Cerebellar nuclear complex (tissue), 1 donor: ENCODE results near the gene DNAH6.
"Not testable (repeated sequence)": the region's sequence is repeated elsewhere in the genome, so short reads cannot be mapped to it uniquely, and the experiment has no call there.

ENCODE experiments used
- DNase-seq, 2 experiments: peaks; one replicate each; lab custom pipeline; 2025; lab: John Stamatoyannopoulos, UW

The DNAH6 gene

DNA sequence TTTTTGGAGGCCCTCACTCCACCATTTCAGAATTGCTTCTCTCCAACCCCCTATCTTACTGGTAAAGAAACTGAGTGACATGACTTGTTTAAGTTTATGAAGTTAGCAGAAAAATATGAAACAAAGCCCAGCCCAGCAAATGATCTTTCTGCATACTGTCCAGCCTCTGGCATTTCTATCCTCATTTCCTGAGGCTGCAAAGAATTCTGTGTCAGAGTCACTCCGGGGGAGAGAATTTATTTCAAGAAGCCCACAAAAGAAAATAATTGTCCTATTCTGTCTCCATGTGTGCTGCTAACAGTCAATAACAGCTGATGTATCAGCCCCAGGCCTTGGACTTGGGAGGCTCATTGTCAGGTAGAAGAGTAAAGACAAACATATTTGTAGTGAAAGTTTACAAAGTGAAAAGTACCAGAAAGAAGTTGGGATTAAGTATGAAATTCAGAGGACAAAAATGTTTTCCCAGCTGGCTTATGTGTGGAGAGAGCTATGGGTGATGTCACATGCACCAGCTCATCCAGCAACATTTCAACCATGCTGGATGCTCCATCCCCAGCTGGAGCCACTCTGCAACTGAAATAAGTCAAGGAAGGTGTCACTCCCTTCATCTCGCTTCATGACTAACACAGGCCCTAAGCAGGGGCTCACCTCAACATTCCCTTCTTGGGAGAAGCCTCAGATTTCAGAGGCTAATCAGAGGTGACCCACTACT lies 322.3 kb downstream of the DNAH6 start:
- no peak for DNase-seq

GRCh38 chr2:84839851-84840250 lies 323.6 kb downstream of the DNAH6 start:
- no peak for DNase-seq

GRCh38 chr2:84840306-84840705 lies 324.0 kb downstream of the DNAH6 start:
- DNase-seq: no peak

- no peak for DNase-seq
Measured at GRCh38 chr2:84841577-84841976, 325.3 kb downstream of the DNAH6 start.

DNA sequence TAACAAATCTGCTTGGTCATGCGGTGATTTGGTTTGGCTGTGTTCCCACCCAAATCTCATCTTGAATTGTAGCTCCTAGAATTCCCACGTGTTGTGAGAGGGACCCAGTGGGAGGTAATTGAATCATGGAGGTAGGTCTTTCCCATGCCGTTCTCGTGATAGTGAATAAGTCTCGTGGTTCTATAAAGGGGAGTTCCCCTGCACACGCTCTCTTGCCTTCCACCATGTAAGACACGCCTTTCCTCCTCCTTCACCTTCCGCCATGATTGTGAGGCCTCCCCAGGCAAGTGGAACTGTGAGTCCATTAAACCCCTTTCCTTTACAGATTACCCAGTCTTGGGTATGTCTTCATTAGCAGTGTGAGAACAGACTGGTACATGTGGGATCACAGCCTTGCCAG lies 327.8 kb downstream of the DNAH6 start:
- no peak for DNase-seq

- DNase-seq: no peak
Measured at GRCh38 chr2:84846041-84846663, 329.9 kb downstream of the DNAH6 start.

DNA sequence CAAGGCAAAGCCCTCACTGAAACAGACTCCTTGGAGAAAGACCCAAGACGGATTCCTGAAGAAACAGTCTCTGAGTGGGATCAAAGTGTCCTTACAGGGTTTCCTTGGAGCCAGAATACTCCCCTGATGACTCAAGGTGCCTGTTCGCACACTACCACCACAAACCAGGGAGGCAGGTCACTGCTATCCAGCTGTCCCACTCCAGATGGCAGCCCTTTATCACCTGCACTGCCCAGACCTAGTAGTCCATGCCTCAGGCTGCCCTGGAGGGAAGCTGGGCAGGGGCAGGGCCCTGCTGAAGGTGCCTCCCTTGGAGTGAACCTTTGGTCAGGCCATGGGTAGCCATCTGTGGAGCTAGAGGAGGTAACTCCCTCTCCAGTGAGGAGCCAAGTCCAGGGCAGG lies 330.4 kb downstream of the DNAH6 start:
- no peak for DNase-seq

GRCh38 chr2:84847326-84848050 lies 331.2 kb downstream of the DNAH6 start:
- no peak for DNase-seq

DNA sequence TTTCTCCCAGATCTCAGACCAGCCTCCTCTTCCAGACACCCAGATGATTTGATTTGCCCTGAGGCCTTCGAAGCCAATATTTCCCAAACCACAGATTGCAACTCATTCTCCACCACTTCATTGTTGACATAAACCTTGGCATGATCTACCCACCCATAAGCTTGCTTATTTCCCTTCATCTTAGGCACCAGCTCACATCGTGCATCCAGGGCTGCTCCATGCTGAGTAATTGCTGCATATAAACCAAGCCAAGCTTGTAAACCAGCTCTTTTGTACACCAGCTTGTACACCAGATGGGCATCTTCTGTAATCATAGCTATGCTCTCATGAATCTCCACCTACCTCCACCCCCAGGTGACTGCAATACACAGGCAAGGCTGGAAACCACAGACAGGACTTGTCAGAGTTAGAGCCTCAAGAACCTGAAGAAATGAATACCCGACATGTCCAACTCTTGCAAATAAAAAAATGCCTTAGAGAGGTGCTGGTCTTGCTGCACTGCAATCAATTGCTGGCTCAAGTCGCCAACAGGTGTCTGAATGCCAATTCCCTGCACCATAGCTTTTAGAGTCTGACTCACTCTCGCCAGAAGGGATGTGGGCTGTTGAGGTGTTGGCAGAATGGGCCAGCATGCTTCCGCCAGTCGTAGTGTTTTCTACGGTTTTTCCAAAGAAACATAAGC lies 333.1 kb downstream of the DNAH6 start:
- peak; percentile 14 to 74 for DNase-seq

GRCh38 chr2:84850471-84850870 lies 334.2 kb downstream of the DNAH6 start:
- DNase-seq: no peak

DNA sequence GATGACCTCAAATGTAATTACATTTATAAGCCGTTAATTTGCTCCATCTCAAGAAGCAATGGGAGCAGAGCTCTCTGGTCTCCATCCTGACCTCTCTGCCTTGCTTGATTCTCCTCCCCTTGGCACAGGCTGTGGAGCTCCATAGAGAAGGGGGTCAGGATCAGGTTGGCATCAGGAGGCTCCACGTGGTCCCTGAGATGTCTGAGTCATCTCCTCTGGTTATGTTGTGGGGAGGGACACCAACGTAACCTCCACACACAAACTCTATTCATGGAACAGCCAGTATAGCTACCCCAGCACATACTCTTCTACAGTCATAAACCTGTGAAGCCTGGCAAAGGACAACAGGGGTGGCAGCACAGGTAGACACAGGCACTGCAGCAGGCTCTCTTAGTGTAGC lies 335.6 kb downstream of the DNAH6 start:
- DNase-seq: no peak

DNA sequence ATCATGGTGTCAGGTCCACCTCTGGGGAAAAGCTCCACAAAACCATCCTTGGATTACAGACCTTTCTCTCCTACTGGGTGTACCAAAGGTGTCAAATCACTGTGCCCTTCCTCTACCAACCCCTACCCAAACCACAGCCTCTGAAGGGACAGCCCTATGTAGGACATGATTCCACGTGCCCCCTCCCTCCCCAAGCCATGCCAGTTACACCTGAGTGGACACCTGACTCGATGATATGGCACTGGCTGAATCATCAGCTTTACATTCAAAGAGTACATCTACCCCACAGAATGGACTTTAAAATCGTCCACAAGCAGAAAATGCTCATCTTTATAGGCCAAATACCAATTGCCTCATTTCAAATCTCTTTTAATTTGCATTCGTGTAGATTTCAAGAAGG lies 338.6 kb downstream of the DNAH6 start:
- no peak for DNase-seq

DNA sequence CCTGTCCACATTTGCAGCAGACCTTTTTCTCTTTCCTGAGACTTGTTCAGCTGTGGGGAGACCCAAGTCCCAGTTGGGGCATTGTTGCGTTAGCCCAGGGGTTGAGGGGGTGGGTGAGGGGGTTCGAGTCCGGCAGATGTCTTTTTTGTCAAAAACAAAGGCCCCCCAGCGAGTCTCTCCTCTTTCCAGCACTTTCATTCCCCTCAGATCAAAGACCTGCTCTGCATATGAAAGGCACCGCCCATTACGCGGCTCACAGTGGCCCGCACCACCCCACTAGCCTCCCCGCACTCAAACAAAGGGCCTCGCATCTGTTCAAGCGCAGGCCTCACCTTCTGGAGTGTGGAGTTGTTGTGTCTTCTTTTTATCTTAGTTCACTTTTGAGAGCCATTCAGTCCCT lies 339.4 kb downstream of the DNAH6 start:
- no peak for DNase-seq

GRCh38 chr2:84856787-84857186 lies 340.5 kb downstream of the DNAH6 start:
- no peak for DNase-seq

DNA sequence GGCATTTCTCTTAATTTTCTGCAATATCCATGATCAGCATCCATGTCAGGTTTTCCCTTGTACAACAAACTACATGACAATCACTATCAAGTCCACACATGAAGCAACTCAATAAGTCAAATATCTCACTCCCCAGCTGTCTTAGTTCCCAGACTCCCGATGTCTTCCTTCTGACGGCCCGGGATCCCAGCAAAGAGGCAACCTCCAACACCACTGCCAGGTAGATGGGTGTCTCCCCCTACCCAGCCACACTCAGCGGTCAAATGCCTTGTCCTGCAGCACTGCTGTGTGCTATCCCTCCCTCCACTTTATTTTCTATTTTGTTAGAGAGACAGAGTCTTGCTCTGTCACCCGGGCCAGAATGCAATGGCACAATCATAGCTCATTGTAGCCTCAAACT lies 341.3 kb downstream of the DNAH6 start:
- no peak for DNase-seq

GRCh38 chr2:84858123-84858522 lies 341.8 kb downstream of the DNAH6 start:
- DNase-seq: no peak

- no peak for DNase-seq
Measured at GRCh38 chr2:84858937-84859336, 342.6 kb downstream of the DNAH6 start.

GRCh38 chr2:84861539-84861938 lies 345.2 kb downstream of the DNAH6 start:
- no peak for DNase-seq

DNA sequence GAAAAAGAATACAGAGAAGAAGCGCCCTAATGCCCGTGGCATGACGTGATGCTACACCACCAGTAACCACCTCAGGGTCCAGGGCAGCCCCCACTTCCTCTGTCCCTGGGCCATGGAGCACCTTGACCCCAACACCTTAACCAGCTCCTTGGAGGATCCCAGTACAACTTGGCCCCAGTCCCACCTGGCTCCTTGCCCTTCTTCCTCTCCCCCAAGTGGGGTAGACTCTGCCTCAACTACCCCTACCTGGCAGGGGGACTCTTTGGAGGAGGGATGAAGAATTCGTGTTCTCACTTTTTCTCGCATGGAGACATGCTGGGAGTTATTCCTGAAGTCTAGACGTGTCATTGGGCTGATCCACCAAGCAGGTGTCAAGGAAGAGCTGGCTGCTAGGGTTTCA lies 345.7 kb downstream of the DNAH6 start:
- no peak for DNase-seq

DNA sequence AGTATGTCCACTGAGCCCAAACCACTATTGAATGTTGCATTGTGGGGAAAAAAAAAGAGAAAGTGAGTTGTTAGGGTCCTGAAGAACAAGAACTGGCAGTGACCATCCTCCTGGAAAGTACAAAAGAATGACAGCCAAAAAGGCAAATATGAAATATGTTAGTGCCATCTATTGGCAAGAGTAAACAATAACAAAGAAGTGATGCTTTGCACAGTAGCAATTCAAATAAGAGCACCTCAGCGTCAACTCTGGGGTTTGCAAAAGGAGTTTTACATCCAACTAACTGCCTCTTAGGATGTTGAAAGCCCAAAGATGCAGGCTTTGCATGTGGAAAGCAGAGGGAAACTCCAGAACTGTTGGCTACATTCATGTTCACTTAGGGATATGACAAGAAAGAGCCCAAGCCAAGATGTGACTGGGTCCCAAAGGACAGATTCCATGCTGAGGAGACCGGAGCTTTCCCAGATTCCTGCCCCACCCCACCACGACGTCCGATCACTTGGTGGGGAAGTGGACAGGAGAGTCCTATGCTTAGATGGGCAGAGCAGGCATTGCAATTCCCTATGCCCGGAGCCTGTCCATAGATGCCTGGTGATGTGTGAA lies 349.0 kb downstream of the DNAH6 start:
- peak in 1 of 2 experiments; percentile 23 for DNase-seq

GRCh38 chr2:84866122-84866521 lies 349.8 kb downstream of the DNAH6 start:
- no peak for DNase-seq

DNA sequence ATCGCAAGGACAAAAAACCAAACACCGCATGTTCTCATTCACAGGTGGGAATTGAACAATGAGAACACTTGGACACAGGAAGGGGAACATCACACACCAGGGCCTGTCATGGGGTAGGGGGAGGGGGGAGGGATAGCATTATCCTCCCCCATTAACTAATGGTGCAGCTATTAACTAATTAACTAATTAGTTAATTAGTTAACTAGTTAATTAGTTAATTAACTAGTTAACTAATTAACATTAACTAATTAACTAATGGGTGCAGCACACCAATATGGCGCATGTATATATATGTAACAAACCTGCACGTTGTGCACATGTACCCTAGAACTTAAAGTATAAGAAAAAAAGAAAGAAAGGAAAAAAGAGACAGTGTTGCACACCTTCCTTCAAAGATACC lies 352.0 kb downstream of the DNAH6 start:
- DNase-seq: not testable (repeated sequence)
